ENCODE results near the gene TXNDC11. TPM values are rescaled to one million over a fixed set of nuclear protein-coding genes. Genes with fewer than 3 reads are reported as not detected.

TXNDC11 gene
- total RNA-seq, 1 experiment from 2014 or later, result 17.6 TPM

DNA sequence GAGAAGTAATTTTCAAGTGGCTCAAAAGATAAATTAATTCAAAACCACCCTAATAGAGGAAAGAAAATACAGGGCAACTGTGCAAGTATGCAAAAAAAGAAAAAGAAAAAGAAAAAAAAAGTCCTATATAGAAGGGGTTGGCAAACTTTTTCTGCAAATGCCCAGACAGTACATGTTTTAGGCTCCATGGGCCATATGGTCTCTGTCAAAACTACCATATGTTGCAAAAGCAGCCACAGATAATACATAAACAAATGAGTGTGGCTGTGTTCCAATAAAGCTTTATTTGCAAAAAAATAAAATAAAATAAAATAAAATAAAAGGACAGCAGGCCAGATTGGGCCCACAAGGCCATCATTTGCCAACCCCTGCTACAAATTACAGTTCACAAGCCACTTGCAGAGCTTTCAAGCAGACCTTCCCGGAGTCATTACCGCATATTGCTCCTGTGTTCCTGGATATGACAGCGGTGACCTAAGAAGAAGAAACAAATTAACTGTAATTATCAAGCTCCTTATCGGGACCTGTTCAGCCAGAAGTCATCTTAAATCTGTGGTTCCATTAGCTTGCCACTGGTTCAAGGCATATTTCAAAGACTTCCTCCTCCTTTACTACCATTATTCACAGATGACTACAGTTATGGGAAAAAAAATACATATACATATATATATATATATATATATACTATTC, 38.5 kb upstream of the TXNDC11 start:
- DNase-seq (ENCODE audit: low spot score), result no peak
- CTCF ChIA-PET, result no interaction called here
- Histone ChIP-seq H3K36me3 (ENCODE audit: insufficient read depth, low read length, poor library complexity, severe bottlenecking) (peaks cover 20% of the 10 kb centered on the region), H3K9me3 (ENCODE audit: low read depth, low read length, poor library complexity, severe bottlenecking) (no peaks in the 10 kb centered on the region), H3K27ac (ENCODE audit: low read depth, low read length, poor library complexity, severe bottlenecking) (peak overlapping the region; percentile 51), H3K4me3 (ENCODE audit: low read depth, low read length, poor library complexity, severe bottlenecking) (no peak overlapping the region), H3K27me3 (replicated peaks; ENCODE audit: insufficient read depth, low read depth, low read length, poor library complexity) (no peaks in the 10 kb centered on the region), H3K4me1 (ENCODE audit: insufficient read depth, low read length, poor library complexity, severe bottlenecking) (peaks cover 40% of the 10 kb centered on the region)
- TF ChIP-seq EZH2 (IDR thresholded peaks at IDR 0.05; ENCODE audit: borderline replicate concordance, low read depth, low read length, poor library complexity, severe bottlenecking), result no peak
- TF ChIP-seq, protein P1, sequence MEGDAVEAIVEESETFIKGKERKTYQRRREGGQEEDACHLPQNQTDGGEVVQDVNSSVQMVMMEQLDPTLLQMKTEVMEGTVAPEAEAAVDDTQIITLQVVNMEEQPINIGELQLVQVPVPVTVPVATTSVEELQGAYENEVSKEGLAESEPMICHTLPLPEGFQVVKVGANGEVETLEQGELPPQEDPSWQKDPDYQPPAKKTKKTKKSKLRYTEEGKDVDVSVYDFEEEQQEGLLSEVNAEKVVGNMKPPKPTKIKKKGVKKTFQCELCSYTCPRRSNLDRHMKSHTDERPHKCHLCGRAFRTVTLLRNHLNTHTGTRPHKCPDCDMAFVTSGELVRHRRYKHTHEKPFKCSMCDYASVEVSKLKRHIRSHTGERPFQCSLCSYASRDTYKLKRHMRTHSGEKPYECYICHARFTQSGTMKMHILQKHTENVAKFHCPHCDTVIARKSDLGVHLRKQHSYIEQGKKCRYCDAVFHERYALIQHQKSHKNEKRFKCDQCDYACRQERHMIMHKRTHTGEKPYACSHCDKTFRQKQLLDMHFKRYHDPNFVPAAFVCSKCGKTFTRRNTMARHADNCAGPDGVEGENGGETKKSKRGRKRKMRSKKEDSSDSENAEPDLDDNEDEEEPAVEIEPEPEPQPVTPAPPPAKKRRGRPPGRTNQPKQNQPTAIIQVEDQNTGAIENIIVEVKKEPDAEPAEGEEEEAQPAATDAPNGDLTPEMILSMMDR (conservative IDR thresholded peaks at IDR 0.05; ENCODE audit: low read depth, low read length), result no peak
- intact Hi-C loops (cut with micrococcal nuclease; ENCODE audit: unreplicated experiment), result no loop called here
- no TSS peak for BruUV-seq (replicated peaks)
- POLR2A ChIA-PET (ENCODE audit: low non-redundant PET), result no interaction called here

DNA sequence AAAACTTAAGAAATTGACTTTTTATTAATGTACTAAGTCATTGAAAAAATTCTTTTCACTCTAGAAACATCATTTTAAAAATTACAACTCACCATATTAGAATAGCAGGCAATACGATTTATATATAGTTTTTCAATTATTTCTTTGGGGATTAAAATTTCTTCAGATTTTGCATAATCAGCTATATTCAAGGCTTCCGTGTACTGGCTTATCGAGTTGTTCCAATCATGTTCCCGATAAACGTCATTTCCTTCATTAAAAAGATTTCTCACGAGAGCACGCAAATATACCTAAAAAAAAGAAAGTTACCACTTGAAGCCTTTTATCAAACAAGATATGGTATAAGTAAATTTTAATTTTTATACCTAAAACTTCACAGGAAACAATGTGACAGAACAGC, 36.4 kb upstream of the TXNDC11 start:
- Histone ChIP-seq H3K4me1 (ENCODE audit: insufficient read depth, low read length, poor library complexity, severe bottlenecking) (peaks cover 37% of the 10 kb centered on the region), H3K27ac (ENCODE audit: low read depth, low read length, poor library complexity, severe bottlenecking) (no peak overlapping the region), H3K9me3 (ENCODE audit: low read depth, low read length, poor library complexity, severe bottlenecking) (no peaks in the 10 kb centered on the region), H3K36me3 (ENCODE audit: insufficient read depth, low read length, poor library complexity, severe bottlenecking) (peaks cover 39% of the 10 kb centered on the region), H3K27me3 (replicated peaks; ENCODE audit: insufficient read depth, low read depth, low read length, poor library complexity) (no peaks in the 10 kb centered on the region), H3K4me3 (ENCODE audit: low read depth, low read length, poor library complexity, severe bottlenecking) (no peak overlapping the region)
- POLR2A ChIA-PET (ENCODE audit: low non-redundant PET), result no interaction called here
- intact Hi-C loops (cut with micrococcal nuclease; ENCODE audit: unreplicated experiment), result no loop called here
- TF ChIP-seq EZH2 (IDR thresholded peaks at IDR 0.05; ENCODE audit: borderline replicate concordance, low read depth, low read length, poor library complexity, severe bottlenecking), result no peak
- TF ChIP-seq, protein P1 (conservative IDR thresholded peaks at IDR 0.05; ENCODE audit: low read depth, low read length), result no peak
- CTCF ChIA-PET, result no interaction called here
- DNase-seq (ENCODE audit: low spot score), result no peak
- BruUV-seq (replicated peaks), result no TSS peak

DNA sequence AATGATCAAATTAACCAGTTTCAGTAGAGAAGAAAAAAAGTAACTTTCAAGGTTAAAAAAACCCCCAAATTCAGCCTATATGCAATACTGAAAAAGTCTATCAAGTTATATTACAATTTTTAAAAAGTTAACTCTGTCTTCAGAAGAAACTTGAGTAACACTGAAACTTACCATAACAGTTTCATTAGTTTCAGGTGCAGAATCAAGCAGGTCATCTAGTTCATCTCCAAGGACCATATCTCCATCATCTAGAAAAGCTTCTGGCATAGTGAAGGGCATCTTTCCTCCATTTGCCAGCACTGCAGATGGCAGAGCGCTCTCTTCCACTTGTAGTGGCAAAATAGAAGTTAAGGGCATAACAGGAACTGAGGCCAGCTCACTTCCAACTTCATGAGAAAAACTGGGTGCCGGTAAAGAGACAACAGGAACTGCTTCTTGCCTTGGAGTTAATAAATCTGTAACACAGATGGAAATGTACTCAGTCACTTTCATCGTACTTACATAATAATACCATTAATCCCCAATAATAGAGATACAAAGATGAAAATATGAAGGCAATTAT, 31.5 kb upstream of the TXNDC11 start:
- H3K36me3 ChIP-seq (ENCODE audit: insufficient read depth, low read length, poor library complexity, severe bottlenecking), result peaks cover 75% of the 10 kb centered on the region

More for the DNA sequence above, 31.5 kb upstream of the TXNDC11 start:
- no peak for DNase-seq (ENCODE audit: low spot score)
- TF ChIP-seq EZH2 (IDR thresholded peaks at IDR 0.05; ENCODE audit: borderline replicate concordance, low read depth, low read length, poor library complexity, severe bottlenecking), result no peak
- TF ChIP-seq, protein P1 (conservative IDR thresholded peaks at IDR 0.05; ENCODE audit: low read depth, low read length), result no peak
- intact Hi-C loops (cut with micrococcal nuclease; ENCODE audit: unreplicated experiment), result no loop called here
- no peaks in the 10 kb centered on the region for H3K4me1 ChIP-seq (ENCODE audit: insufficient read depth, low read length, poor library complexity, severe bottlenecking)
- no peak overlapping the region for H3K27ac ChIP-seq (ENCODE audit: low read depth, low read length, poor library complexity, severe bottlenecking)
- no TSS peak for BruUV-seq (replicated peaks)
- no peak overlapping the region for H3K4me3 ChIP-seq (ENCODE audit: low read depth, low read length, poor library complexity, severe bottlenecking)
- ChIA-PET CTCF (no interaction called here), POLR2A (ENCODE audit: low non-redundant PET) (no interaction called here)
- no peaks in the 10 kb centered on the region for H3K27me3 ChIP-seq (replicated peaks; ENCODE audit: insufficient read depth, low read depth, low read length, poor library complexity)
- no peaks in the 10 kb centered on the region for H3K9me3 ChIP-seq (ENCODE audit: low read depth, low read length, poor library complexity, severe bottlenecking)
